ENCODE results near the gene PITPNC1.

Gene PITPNC1

DNA sequence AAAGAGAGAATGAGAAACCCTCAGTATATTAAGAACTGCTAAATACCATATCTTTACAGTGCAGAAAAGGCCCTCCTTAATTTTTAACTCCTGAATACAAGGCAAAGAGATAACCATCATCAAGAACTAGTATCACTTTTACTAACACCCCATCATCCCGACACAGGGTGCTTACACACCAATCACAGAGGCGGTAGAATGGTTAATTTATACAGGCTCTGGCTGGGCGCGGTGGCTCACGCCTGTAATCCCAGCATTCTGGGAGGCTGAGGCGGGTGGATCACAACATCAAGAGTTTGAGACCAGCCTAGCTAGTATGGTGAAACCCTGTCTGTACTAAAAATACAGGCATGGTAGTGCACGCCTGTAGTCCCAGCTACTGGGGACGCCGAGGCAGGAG, 14.9 kb upstream of the PITPNC1 start:
- H3K27ac ChIP-seq = no peak overlapping the region
- TF ChIP-seq, protein P1, sequence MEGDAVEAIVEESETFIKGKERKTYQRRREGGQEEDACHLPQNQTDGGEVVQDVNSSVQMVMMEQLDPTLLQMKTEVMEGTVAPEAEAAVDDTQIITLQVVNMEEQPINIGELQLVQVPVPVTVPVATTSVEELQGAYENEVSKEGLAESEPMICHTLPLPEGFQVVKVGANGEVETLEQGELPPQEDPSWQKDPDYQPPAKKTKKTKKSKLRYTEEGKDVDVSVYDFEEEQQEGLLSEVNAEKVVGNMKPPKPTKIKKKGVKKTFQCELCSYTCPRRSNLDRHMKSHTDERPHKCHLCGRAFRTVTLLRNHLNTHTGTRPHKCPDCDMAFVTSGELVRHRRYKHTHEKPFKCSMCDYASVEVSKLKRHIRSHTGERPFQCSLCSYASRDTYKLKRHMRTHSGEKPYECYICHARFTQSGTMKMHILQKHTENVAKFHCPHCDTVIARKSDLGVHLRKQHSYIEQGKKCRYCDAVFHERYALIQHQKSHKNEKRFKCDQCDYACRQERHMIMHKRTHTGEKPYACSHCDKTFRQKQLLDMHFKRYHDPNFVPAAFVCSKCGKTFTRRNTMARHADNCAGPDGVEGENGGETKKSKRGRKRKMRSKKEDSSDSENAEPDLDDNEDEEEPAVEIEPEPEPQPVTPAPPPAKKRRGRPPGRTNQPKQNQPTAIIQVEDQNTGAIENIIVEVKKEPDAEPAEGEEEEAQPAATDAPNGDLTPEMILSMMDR (IDR thresholded peaks at IDR 0.05) = no peak
- TF ChIP-seq ZFX (IDR thresholded peaks at IDR 0.05; ENCODE audit: borderline replicate concordance) = no peak

DNA sequence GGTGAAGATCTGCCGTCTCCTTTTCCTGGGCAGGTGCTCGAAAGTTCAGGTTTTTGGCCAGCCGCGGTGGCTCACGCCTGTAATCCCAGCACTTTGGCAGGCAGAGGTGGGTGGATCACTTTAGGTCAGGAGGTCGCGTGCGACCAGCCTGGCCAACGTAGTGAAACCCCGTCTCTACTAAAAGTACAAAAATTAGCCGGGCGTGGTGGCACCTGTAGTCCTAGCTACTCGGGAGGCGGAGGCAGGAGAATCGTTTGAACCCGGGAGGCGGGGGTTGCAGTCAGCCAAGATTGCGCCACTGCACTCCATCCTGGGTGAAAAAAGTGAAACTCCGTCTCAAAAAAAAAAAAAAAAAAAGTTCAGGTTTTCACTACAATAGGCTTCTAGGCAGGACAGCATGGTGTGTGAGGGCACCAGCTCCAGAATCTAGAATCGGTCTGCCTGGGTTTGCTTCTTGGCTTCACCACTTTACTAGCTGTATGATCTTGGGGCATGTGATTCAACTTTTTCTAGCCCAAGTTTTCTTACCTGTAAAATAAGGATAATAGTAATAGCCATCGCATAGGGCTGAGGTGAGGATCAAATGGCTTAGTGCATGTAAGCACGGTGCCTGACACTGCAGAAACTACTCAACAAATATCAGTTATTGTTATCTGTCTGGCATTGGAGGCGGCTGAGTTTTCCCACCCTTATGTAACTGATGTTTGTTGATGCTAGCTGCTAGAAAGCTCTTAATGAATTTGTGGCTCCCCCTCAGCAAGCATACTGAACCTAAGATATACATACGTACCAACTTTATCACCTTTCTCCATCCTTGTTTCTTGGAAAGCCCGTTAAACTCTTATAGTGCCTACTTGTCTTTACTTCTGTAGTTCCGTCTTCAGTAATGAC, 12.0 kb upstream of the PITPNC1 start:
- TF ChIP-seq ZFX (IDR thresholded peaks at IDR 0.05; ENCODE audit: borderline replicate concordance) = no peak
- TF ChIP-seq, protein P1 (IDR thresholded peaks at IDR 0.05) = no peak
- peak overlapping the region; percentile 68 for H3K27ac ChIP-seq

DNA sequence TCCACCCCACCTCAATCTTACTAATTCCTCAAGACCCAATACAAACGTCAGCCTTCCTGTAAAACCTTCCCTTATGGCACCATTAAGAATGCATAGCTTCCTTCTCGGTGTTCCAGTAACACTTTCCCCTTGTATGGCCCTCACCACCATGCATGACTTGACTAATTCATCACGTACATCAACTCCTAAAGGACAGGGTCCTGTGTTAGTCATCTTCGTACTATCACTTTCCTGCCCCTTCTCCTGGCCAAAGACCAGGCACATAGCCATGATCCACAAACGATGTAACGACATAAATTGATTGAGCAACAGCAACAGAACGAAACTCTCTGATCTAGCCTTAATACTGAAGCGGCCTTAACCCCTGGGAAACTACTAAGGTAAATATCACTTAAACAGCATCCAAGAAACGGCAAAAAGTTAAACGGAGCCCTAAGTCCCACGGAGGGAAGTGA, 11.3 kb upstream of the PITPNC1 start:
- no peak for TF ChIP-seq ZFX (IDR thresholded peaks at IDR 0.05; ENCODE audit: borderline replicate concordance)
- TF ChIP-seq, protein P1 (IDR thresholded peaks at IDR 0.05) = no peak
- peak overlapping the region; percentile 68 for H3K27ac ChIP-seq

DNA sequence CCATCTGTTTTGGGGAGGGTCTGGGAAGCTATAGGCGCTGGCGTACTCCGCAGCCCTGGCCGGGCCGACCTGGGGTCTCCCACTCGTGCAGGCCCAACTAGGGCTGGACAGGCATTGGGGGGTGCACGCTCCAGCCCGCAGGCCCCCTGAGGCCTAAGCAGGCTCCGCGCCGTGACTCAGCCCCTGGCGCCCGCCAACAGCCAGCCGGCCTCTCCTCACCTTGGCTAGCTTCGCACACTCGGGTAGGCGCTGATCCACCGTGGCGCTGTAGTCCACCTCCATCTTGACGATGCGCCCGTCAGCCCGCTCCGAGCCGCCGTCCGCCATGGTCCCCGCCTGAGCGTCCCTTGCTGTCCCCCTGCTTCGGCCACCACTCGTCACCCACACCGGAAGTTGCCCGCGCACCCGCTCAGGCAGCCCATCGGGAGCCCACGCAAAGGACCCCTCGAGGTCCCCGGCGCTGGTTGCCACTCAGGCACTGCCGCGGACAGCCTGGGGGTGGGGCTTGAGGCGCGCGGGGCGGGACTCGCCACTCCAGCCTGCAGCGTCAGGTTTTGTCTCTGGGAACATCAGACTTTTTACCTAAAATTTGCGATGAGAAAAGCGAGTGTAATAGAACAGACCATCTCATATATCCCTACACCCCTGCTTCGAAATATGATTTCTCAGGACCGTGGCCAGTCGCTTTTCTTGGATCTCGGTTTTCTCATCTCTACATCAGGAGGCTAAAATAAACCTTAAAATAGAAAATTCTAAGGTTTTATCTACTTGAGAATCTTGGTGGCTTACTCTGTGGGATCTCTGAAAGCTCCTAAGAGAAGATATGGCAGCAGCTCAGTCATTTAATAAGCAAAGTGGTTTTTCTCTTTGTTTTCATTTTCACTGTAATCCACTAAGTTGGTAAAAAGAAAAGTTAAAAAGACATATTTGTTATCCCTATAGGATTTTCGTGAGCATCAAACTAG, 10.6 kb upstream of the PITPNC1 start, which contains the start of gene PSMD12:
Gene PSMD12, minus strand, starts transcription at position 385 of the 965 bp plus-strand sequence. Its CDS starts 58 bp downstream, at position 327.
- H3K27ac ChIP-seq = peak within 1 kb of the TSS; percentile 68
- TF ChIP-seq, protein P1 (IDR thresholded peaks at IDR 0.05) = no peak
- TF ChIP-seq ZFX (IDR thresholded peaks at IDR 0.05; ENCODE audit: borderline replicate concordance) = no peak

DNA sequence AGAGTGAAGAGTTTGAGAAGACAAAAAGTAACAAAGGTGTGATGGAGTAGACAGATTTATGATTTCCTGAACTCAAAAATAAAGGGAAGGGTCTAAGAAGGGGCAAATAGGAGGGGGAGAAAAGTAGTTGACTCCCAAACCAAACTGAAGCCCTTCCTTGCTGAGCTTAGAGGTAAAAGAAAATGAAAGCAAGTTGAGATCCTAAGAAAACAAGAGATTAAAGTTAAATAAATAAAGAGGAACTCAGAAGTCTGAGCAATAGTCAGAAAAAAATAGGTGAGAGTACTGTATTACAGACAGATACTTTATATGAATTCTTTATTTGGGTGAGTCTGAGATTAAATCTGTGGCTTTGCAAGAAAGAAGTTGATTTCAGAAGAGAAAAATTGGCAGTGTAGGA, 7.4 kb upstream of the PITPNC1 start:
- no peak overlapping the region for H3K27ac ChIP-seq
- TF ChIP-seq ZFX (IDR thresholded peaks at IDR 0.05; ENCODE audit: borderline replicate concordance) = no peak
- TF ChIP-seq, protein P1 (IDR thresholded peaks at IDR 0.05) = no peak

DNA sequence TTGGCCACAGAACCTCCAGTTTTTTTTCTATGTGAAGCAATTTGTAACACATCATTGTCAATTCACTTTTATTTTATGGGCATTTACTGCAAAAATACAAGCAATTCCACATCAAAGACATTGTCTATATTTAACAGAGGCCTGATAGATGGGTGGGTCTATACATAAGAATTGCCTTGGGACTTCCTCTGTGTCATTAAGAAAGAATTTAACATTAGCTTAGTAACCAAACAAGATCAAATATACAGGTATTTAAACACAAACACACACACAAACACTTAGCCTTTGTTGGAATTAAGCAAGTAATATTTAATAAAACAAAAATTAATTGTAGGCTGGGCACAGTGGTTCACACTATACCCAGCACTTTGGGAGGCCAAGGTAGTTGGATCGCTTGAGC, 4.3 kb upstream of the PITPNC1 start:
- H3K27ac ChIP-seq = no peak overlapping the region
- no peak for TF ChIP-seq ZFX (IDR thresholded peaks at IDR 0.05; ENCODE audit: borderline replicate concordance)
- TF ChIP-seq, protein P1 (IDR thresholded peaks at IDR 0.05) = no peak
